SK-N-MC (cell line): ENCODE measurements around the gene LPAR3.

Experiments
- EZH2 ChIP-seq: fragments of 200-600 bp; sonication (generic); IDR thresholded peaks from one replicate; pipeline ENCODE4 v1.6.1; 2017; ENCODE audit warnings: antibody characterized with exemption
- FOXP2 ChIP-seq: optimal IDR thresholded peaks from 2 replicates; pipeline ENCODE3; 2011; ENCODE audit warnings: mild to moderate bottlenecking, moderate library complexity; ENCODE audit not compliant: insufficient read depth; ENCODE audit errors: extremely low read length, control extremely low read depth
- POLR2AphosphoS5 ChIP-seq: IDR thresholded peaks from 2 replicates; pipeline ENCODE4 v1.6.1; 2012; ENCODE audit warnings: mild to moderate bottlenecking, low read depth, low read length, borderline replicate concordance

DNA sequence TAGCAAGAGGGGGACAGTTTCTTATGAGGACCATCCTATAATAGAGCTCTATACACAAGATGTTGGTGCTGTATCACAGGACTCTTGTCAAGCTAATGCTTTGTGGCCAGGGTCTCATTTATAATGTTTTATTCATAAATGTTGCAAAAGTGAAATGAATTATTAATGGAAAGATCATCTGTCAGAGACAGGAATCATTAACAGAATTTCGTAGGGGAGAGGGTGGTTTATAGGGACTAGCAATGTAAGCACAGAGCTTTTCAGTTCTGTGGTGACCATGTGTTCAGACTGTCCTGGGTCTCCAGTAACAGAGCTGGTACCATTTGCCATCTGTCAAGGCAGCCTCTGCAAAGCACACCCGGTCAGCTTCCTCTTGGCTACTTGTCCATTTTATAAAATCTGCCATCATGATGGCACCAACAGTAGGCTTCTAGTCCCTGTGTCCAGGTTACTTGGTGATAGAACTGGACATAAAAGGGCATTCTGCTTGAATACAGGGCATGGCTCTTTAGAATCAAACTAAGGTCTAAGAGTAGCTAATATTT, 36.2 kb downstream of the LPAR3 start:
- TF ChIP-seq EZH2 (no peak), POLR2AphosphoS5 (no peak), FOXP2 (no peak)
